Measurements from ENCODE around the gene PGAP2.
A peak's percentile ranks its signal among the peaks of the same experiment; 100 is the strongest.

The PGAP2 gene

GRCh38 chr11:3837793-3838192 is 29.4 kb downstream of the PGAP2 start:
- Histone ChIP-seq H3K27me3 (ENCODE audit: insufficient read depth, poor library complexity, severe bottlenecking) (no peaks in the 10 kb centered on the region), H3K4me3 (replicated peaks; ENCODE audit: insufficient read depth, low read length) (peak overlapping the region; percentile 62), H3K27ac (replicated peaks) (peak overlapping the region; percentile 93)
- DNase-seq (ENCODE audit: low read depth in 1 of 2, low spot score in 1 of 2) = peak; percentile 92 to 98
- TF ChIP-seq SPI1 (IDR thresholded peaks at IDR 0.05; ENCODE audit: borderline replicate concordance, low read depth) = peak; percentile 90
- no peak; the same call in 1 of the 2 replicates for TF ChIP-seq POLR2AphosphoS5 (IDR thresholded peaks at IDR 0.05; ENCODE audit: low read depth)
- no peak for TF ChIP-seq GABPA (IDR thresholded peaks at IDR 0.05; ENCODE audit: low read depth)

DNA sequence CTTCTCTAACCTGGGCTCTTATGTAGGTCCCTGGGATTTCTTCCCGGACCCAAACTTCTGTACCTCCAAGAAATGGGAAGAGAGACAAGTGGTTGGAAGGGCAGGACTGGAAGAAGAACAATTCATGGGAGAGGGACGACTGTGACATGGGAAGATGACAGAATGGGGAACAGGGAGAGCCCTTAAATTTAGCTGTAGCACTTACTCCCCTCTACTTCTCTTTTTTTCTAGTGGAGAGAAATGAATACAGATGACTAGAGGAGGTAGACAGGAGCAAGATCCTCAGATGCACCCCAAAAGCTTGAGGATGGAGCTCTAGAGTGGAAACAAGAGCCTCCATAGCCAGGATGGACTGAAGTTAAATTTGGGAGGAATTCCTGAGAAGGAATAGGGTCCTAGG is 30.1 kb downstream of the PGAP2 start:
- DNase-seq (ENCODE audit: low read depth in 1 of 2, low spot score in 1 of 2) = peak in 1 of 2 experiments; percentile 44
- peak overlapping the region; percentile 93 for H3K27ac ChIP-seq (replicated peaks)
- H3K4me3 ChIP-seq (replicated peaks; ENCODE audit: insufficient read depth, low read length) = peak overlapping the region; percentile 62
- TF ChIP-seq, protein P1, sequence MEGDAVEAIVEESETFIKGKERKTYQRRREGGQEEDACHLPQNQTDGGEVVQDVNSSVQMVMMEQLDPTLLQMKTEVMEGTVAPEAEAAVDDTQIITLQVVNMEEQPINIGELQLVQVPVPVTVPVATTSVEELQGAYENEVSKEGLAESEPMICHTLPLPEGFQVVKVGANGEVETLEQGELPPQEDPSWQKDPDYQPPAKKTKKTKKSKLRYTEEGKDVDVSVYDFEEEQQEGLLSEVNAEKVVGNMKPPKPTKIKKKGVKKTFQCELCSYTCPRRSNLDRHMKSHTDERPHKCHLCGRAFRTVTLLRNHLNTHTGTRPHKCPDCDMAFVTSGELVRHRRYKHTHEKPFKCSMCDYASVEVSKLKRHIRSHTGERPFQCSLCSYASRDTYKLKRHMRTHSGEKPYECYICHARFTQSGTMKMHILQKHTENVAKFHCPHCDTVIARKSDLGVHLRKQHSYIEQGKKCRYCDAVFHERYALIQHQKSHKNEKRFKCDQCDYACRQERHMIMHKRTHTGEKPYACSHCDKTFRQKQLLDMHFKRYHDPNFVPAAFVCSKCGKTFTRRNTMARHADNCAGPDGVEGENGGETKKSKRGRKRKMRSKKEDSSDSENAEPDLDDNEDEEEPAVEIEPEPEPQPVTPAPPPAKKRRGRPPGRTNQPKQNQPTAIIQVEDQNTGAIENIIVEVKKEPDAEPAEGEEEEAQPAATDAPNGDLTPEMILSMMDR (IDR thresholded peaks at IDR 0.05; ENCODE audit: insufficient read depth, low read length) = no peak
- TF ChIP-seq SPI1 (IDR thresholded peaks at IDR 0.05; ENCODE audit: borderline replicate concordance, low read depth) (peak; percentile 83; the same call in 1 of the 2 replicates), POLR2AphosphoS5 (IDR thresholded peaks at IDR 0.05; ENCODE audit: low read depth) (no peak)
- TF ChIP-seq, protein P2, sequence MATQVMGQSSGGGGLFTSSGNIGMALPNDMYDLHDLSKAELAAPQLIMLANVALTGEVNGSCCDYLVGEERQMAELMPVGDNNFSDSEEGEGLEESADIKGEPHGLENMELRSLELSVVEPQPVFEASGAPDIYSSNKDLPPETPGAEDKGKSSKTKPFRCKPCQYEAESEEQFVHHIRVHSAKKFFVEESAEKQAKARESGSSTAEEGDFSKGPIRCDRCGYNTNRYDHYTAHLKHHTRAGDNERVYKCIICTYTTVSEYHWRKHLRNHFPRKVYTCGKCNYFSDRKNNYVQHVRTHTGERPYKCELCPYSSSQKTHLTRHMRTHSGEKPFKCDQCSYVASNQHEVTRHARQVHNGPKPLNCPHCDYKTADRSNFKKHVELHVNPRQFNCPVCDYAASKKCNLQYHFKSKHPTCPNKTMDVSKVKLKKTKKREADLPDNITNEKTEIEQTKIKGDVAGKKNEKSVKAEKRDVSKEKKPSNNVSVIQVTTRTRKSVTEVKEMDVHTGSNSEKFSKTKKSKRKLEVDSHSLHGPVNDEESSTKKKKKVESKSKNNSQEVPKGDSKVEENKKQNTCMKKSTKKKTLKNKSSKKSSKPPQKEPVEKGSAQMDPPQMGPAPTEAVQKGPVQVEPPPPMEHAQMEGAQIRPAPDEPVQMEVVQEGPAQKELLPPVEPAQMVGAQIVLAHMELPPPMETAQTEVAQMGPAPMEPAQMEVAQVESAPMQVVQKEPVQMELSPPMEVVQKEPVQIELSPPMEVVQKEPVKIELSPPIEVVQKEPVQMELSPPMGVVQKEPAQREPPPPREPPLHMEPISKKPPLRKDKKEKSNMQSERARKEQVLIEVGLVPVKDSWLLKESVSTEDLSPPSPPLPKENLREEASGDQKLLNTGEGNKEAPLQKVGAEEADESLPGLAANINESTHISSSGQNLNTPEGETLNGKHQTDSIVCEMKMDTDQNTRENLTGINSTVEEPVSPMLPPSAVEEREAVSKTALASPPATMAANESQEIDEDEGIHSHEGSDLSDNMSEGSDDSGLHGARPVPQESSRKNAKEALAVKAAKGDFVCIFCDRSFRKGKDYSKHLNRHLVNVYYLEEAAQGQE (IDR thresholded peaks at IDR 0.05; ENCODE audit: insufficient replicate concordance, low read depth) = no peak
- no peaks in the 10 kb centered on the region for H3K27me3 ChIP-seq (ENCODE audit: insufficient read depth, poor library complexity, severe bottlenecking)

- no peaks in the 10 kb centered on the region for H3K27me3 ChIP-seq (ENCODE audit: insufficient read depth, poor library complexity, severe bottlenecking)
- peak in 1 of 2 experiments; percentile 58 for DNase-seq (ENCODE audit: low read depth in 1 of 2, low spot score in 1 of 2)
- peak overlapping the region; percentile 62 for H3K4me3 ChIP-seq (replicated peaks; ENCODE audit: insufficient read depth, low read length)
- H3K27ac ChIP-seq (replicated peaks) = peak overlapping the region; percentile 93
- TF ChIP-seq GABPA (IDR thresholded peaks at IDR 0.05; ENCODE audit: low read depth) = no peak
- no peak for TF ChIP-seq SPI1 (IDR thresholded peaks at IDR 0.05; ENCODE audit: borderline replicate concordance, low read depth)
- TF ChIP-seq, protein P2 (IDR thresholded peaks at IDR 0.05; ENCODE audit: insufficient replicate concordance, low read depth) = no peak
- TF ChIP-seq POLR2AphosphoS5 (IDR thresholded peaks at IDR 0.05; ENCODE audit: low read depth) = peak; percentile 40; the same call in 1 of the 2 replicates
- TF ChIP-seq, protein P1 (IDR thresholded peaks at IDR 0.05; ENCODE audit: insufficient read depth, low read length) = no peak
These were observed 31.9 kb downstream of the PGAP2 start for GRCh38 chr11:3840004-3840869.

GRCh38 chr11:3840870-3841425 is 32.6 kb downstream of the PGAP2 start, which contains the start of gene RHOG:
RHOG (minus strand) TSS chr11:3840959; CDS start chr11:3828138, 12,821 bp downstream.
- Histone ChIP-seq H3K4me3 (replicated peaks; ENCODE audit: insufficient read depth, low read length) (peak within 1 kb of the TSS; percentile 62), H3K27me3 (ENCODE audit: insufficient read depth, poor library complexity, severe bottlenecking) (no peaks in the 10 kb centered on the region), H3K27ac (replicated peaks) (peak within 1 kb of the TSS; percentile 93)
- TF ChIP-seq SPI1 (IDR thresholded peaks at IDR 0.05; ENCODE audit: borderline replicate concordance, low read depth) (peak; percentile 62; the same call in 1 of the 2 replicates), GABPA (IDR thresholded peaks at IDR 0.05; ENCODE audit: low read depth) (no peak)
- DNase-seq (ENCODE audit: low read depth in 1 of 2, low spot score in 1 of 2) = peak; percentile 86 to 94
